HG03103 (cell line): ENCODE measurements around the gene ZNF587.
"Not testable (repeated sequence)": the region's sequence is repeated elsewhere in the genome, so short reads cannot be mapped to it uniquely, and the experiment has no call there.

Experiments
- ATAC-seq: cut with Tn5 transposase; IDR thresholded peaks from one replicate; pipeline ENCODE4 v1.9.1; 2021; ENCODE audit warnings: low read depth; ENCODE audit not compliant: unreplicated experiment

Gene ZNF587

GRCh38 chr19:57873883-57874799, 24.5 kb downstream of the ZNF587 start:
- not testable (repeated sequence) for ATAC-seq

GRCh38 chr19:57886046-57886445, 36.4 kb downstream of the ZNF587 start:
- no peak for ATAC-seq

- ATAC-seq: no peak
These were observed 37.7 kb downstream of the ZNF587 start for GRCh38 chr19:57887195-57887941.

GRCh38 chr19:57888107-57888559, 38.5 kb downstream of the ZNF587 start:
- ATAC-seq: no peak

- ATAC-seq: no peak
These were observed 39.0 kb downstream of the ZNF587 start, which contains the start of gene ZNF814 for GRCh38 chr19:57888560-57889231. Gene ZNF814, minus strand, starts transcription at chr19:57889037. Its CDS starts 235 bp downstream, at chr19:57888802.

- not testable (repeated sequence) for ATAC-seq
These were observed 41.0 kb downstream of the ZNF587 start for GRCh38 chr19:57890706-57891105.

GRCh38 chr19:57900311-57900710, 50.7 kb downstream of the ZNF587 start:
- ATAC-seq: no peak

GRCh38 chr19:57903618-57904184, 54.0 kb downstream of the ZNF587 start:
- ATAC-seq: no peak

GRCh38 chr19:57905258-57905657, 55.6 kb downstream of the ZNF587 start:
- ATAC-seq: no peak

GRCh38 chr19:57907394-57907793, 57.7 kb downstream of the ZNF587 start:
- ATAC-seq: no peak

- no peak for ATAC-seq
These were observed 64.9 kb downstream of the ZNF587 start for GRCh38 chr19:57914531-57914930.
